Brain microvascular endothelial cell (primary cell): Measurements from ENCODE around the gene COL8A1.
A peak's percentile ranks its signal among the peaks of the same experiment; 100 is the strongest.

Experiments
- DNase-seq: peaks from one replicate; pipeline ENCODE4 v3.0.0-alpha.2; 2020
- H3K27ac ChIP-seq: fragments of 250-450 bp; sonication (Bioruptor Pico); 2 replicates; pipeline ENCODE4 v1.5.1; 2020; ENCODE audit warnings: mild to moderate bottlenecking, moderate library complexity
- H3K27me3 ChIP-seq: fragments of 250-450 bp; sonication (Bioruptor Pico); replicated peaks from 2 replicates; pipeline ENCODE4 v1.5.1; 2020; ENCODE audit warnings: mild to moderate bottlenecking
- H3K36me3 ChIP-seq: fragments of 250-450 bp; sonication (Bioruptor Pico); replicated peaks from 2 replicates; pipeline ENCODE4 v1.5.1; 2020; ENCODE audit warnings: mild to moderate bottlenecking
- H3K4me3 ChIP-seq: 2 replicates; pipeline ENCODE4 v1.5.1; 2011; ENCODE audit warnings: low read depth, mild to moderate bottlenecking, control low read depth, low read length, moderate library complexity
- in situ Hi-C: cut with HindIII; loops from 2 replicates; pipeline ENCODE4 v1.10.0; 2017; ENCODE audit warnings: low sequenced_read_pairs, low pct_ligation_motif_present
- TF ChIP-seq, protein P1 (sequence below): IDR thresholded peaks from 2 replicates; pipeline ENCODE4 v1.5.1; 2011; ENCODE audit warnings: low read depth, mild to moderate bottlenecking, moderate library complexity, low read length, control low read depth, inconsistent platforms; ENCODE audit errors: missing control alignments

COL8A1 gene

DNA sequence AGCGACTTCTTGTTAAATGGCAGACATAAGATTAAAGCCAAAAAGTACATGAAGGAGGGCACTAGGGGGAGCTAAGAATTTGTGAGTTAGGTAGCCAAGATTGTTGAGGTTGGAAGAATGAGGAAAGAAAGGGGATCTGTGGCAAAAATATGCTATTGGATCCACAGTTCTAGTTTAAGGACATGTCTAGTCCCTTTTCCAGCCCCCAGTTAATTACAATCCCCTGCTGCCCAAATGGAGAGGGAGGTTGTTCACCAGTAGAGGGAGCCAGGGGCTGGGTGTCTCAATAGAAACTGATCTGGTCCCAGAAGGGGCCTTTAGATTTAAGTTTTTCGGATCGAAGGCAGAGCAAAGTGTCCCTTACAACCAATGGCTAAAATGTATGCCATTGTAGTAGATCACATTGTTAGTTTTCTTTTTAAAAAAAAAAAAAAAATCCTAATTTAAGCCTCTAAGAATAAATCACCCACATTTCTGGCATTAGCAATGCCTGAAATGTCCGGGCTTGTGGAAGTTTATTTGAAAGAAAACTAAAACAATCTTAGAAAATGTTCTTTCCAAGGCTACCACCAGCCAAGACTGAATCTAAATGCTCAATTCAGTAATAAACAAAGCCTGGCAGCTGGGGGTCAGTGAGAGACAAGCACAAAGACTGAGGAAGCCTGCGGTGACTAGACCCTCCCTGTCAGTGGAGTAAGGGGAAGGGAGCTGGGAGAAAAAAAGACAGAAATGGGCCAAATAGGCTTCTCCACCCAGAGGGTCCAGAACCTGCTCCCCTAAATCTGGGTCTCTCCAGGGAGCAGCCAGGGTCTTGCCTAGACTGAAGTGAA is 7.1 kb downstream of the COL8A1 start:
- H3K27me3 ChIP-seq: no peaks in the 10 kb centered on the region
- in situ Hi-C loops: no loop called here
- H3K27ac ChIP-seq: peak overlapping the region; percentile 89
- TF ChIP-seq, protein P1, sequence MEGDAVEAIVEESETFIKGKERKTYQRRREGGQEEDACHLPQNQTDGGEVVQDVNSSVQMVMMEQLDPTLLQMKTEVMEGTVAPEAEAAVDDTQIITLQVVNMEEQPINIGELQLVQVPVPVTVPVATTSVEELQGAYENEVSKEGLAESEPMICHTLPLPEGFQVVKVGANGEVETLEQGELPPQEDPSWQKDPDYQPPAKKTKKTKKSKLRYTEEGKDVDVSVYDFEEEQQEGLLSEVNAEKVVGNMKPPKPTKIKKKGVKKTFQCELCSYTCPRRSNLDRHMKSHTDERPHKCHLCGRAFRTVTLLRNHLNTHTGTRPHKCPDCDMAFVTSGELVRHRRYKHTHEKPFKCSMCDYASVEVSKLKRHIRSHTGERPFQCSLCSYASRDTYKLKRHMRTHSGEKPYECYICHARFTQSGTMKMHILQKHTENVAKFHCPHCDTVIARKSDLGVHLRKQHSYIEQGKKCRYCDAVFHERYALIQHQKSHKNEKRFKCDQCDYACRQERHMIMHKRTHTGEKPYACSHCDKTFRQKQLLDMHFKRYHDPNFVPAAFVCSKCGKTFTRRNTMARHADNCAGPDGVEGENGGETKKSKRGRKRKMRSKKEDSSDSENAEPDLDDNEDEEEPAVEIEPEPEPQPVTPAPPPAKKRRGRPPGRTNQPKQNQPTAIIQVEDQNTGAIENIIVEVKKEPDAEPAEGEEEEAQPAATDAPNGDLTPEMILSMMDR: peak; percentile 84
- no peak overlapping the region for H3K4me3 ChIP-seq
- DNase-seq: peak; percentile 52
- H3K36me3 ChIP-seq: peaks cover 15% of the 10 kb centered on the region

DNA sequence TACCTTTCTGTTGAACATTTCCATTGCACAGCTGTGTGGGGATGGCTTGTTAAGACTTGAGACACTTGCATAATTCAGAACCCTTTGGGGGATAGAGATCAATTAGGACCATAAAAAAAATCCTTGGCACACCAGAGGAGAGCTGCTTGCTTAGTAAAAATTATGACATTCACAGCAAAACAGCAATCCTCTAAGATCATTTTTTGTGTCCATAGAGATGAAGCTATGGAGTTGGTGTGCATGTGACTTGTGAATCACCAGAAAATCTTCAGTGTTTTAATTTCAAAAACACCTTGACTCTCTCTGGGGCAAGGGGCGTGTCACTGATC is 7.7 kb downstream of the COL8A1 start:
- Histone ChIP-seq H3K27me3 (no peaks in the 10 kb centered on the region), H3K27ac (peak overlapping the region; percentile 89), H3K36me3 (peaks cover 15% of the 10 kb centered on the region), H3K4me3 (no peak overlapping the region)
- DNase-seq: no peak
- in situ Hi-C loops: no loop called here
- TF ChIP-seq, protein P1: no peak

DNA sequence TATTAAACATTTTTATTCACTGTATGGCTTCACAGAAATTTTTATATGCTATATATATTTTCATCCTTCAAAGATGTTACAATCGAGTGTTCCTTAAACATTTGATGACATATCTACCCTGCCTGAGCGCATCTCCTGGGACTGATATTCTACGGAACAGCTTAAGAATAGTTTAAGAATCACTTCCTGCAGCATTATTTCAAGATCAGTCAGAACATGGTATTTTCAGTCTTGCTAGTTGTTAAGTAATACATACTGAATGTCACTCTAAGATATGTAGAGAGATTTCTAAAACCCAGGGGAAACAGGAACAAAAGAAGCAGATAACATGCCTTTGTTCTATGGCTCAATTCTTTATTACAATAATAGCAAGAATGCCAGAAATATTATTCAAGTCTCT is 8.7 kb downstream of the COL8A1 start:
- in situ Hi-C loops: no loop called here
- H3K27ac ChIP-seq: peak overlapping the region; percentile 89

DNA sequence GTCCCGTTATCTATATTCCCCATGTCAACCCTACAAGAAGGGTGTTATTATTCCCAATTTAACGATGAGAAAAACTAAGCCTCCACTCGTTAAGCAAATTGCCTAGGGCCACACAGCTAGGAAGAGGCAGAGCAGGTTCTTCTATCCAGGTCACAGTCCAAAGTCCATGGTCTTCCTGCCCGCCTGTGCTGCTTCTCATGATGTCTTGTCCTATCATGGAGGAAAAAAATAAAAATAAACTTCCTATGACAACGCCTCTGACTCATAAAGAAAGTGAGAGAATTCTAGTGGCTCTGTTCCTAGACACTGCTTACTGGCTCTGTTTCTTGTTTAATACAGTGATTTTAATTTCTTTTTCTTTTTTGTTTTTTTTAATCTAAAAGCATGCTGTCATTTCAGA is 9.7 kb downstream of the COL8A1 start:
- Histone ChIP-seq H3K4me3 (no peak overlapping the region), H3K36me3 (peaks cover 24% of the 10 kb centered on the region), H3K27ac (peak overlapping the region; percentile 89), H3K27me3 (no peaks in the 10 kb centered on the region)
- in situ Hi-C loops: no loop called here
- DNase-seq: peak; percentile 58
- TF ChIP-seq, protein P1: no peak

More for the DNA sequence above, 8.7 kb downstream of the COL8A1 start:
- H3K36me3 ChIP-seq: peaks cover 21% of the 10 kb centered on the region
- H3K4me3 ChIP-seq: no peak overlapping the region
- no peaks in the 10 kb centered on the region for H3K27me3 ChIP-seq
- TF ChIP-seq, protein P1: no peak
- DNase-seq: peak; percentile 62

DNA sequence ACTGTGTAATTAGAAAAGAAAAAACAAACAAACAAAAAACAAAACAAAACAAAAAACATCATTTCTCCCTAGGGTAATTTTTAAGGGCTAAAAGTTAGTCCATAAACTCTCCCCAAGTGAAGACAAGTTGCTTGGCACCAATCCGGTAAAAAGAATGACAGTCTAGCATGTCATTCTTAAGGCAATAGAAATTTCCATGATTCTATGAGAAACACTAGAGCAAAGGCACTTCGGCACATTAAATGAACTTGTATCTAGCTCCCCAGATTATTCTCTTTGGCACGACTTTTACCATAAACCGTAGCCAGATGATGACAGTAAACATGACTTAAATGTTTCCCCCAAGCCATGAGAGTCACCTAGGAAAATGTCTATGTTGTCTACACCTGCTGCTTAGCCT is 10.1 kb downstream of the COL8A1 start:
- H3K36me3 ChIP-seq: peaks cover 23% of the 10 kb centered on the region
- in situ Hi-C loops: no loop called here

More for the DNA sequence above, 10.1 kb downstream of the COL8A1 start:
- TF ChIP-seq, protein P1: no peak
- DNase-seq: no peak
- no peak overlapping the region for H3K4me3 ChIP-seq
- H3K27me3 ChIP-seq: no peaks in the 10 kb centered on the region
- peak overlapping the region; percentile 89 for H3K27ac ChIP-seq
